Activated T-cell treated with anti-CD3 and anti-CD28 coated beads, Interleukin-2, amount 50 U/mL, for 72 hours (primary cell): Measurements from ENCODE around the gene PBOV1. TPM values are rescaled to one million over a fixed set of nuclear protein-coding genes. Genes with fewer than 3 reads are reported as not detected.

ENCODE experiments used
- ATAC-seq, 2 donors: fragments of 150-1000 bp; cut with Tn5 transposase; replicated peaks in 1 of 2; 2 replicates each; pipeline ENCODE4 v1.10.0; 2021; ENCODE audit warnings: moderate library complexity in 2 of 2, mild to moderate bottlenecking in 1 of 2
- DNase-seq, 2 donors: peaks; one replicate each; pipeline ENCODE4 v3.0.0; 2021 to 2022; ENCODE audit warnings: mixed read lengths in 1 of 2
- H3K27ac Mint-ChIP-seq: one replicate; pipeline ENCODE4 v1.8.0; 2022; ENCODE audit warnings: mild to moderate bottlenecking, moderate library complexity, mixed read lengths
- H3K27me3 Mint-ChIP-seq: one replicate; pipeline ENCODE4 v1.8.0; 2022; ENCODE audit warnings: low read depth, mixed read lengths
- H3K36me3 Mint-ChIP-seq, 2 donors: one replicate each; pipeline ENCODE4 v1.8.0; 2022; ENCODE audit warnings: mixed read lengths in 2 of 2, mild to moderate bottlenecking in 1 of 2; ENCODE audit not compliant: insufficient read depth in 2 of 2
- H3K4me1 Mint-ChIP-seq: one replicate; pipeline ENCODE4 v1.8.0; 2022; ENCODE audit warnings: low read depth, mixed read lengths
- H3K4me3 Mint-ChIP-seq, 2 donors: one replicate each; pipeline ENCODE4 v1.8.0; 2022; ENCODE audit warnings: mild to moderate bottlenecking in 2 of 2, mixed read lengths in 2 of 2, moderate library complexity in 2 of 2
- H3K9me3 Mint-ChIP-seq, 2 donors: one replicate each; pipeline ENCODE4 v1.8.0; 2022; ENCODE audit warnings: mixed read lengths in 2 of 2
- total RNA-seq, 2 donors: library from RNA; stranded (reverse); gene quantifications; one replicate each; pipeline ENCODE4 v1.2.3, GENCODE V29; 2022

Gene PBOV1
- total RNA-seq, 2 donors from 2014 or later, result not detected

DNA sequence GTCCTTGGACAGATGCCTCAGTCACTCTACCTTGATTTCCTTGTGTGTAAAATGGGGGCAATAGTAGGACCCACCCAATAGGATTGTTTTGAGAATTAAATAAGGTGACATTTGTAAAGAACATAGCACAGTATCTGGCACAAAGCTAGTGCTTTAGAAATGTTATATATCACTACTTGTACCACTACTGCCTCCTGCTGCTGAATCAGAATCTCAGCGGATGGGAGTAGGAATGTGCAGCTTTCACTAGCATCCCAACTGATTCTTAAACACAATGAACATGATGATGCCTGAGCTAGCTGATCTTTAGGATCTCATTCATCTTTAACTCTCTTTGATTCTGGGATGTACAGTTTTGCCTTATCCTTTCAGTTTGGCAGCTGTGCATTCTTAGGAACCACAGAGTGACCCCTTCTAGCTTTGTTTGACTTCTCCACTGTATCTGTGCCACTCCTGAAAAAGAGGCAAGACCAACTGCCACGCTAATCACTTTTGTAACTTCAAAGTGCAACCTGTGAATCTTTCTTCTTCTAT, 7.2 kb downstream of the PBOV1 start:
- Mint-ChIP-seq H3K4me1 (no peaks in the 10 kb centered on the region), H3K4me3 (no peak overlapping the region), H3K27ac (no peak overlapping the region), H3K27me3 (peaks cover 28% of the 10 kb centered on the region), H3K9me3 (no peaks in the 10 kb centered on the region), H3K36me3 (no peaks in the 10 kb centered on the region)
- ATAC-seq (no peak), DNase-seq (no peak)

DNA sequence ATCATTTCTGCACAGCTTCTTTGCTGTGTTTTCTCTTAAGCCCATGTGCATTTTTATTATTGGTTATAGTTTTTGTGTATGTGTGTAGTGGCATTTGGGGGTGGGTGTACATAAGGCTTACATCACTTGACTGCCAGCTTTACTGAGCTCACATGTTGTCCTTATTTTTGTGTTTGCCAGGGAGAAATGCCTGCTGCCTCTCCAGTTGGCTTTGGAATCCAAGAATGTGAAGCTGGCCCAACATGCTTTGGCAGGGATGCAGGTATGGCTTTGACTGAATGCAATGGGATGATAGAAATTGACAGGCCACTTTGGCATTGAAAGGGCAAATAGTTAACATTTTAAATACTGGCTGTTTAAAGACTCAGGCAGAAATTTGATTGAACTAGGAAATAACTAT, 11.4 kb downstream of the PBOV1 start:
- H3K4me1 Mint-ChIP-seq, result no peaks in the 10 kb centered on the region
- no peak overlapping the region for H3K4me3 Mint-ChIP-seq
- no peak for ATAC-seq
- H3K27me3 Mint-ChIP-seq, result peaks cover 25% of the 10 kb centered on the region
- no peaks in the 10 kb centered on the region for H3K36me3 Mint-ChIP-seq
- DNase-seq, result no peak
- no peak overlapping the region for H3K27ac Mint-ChIP-seq
- H3K9me3 Mint-ChIP-seq, result no peaks in the 10 kb centered on the region

DNA sequence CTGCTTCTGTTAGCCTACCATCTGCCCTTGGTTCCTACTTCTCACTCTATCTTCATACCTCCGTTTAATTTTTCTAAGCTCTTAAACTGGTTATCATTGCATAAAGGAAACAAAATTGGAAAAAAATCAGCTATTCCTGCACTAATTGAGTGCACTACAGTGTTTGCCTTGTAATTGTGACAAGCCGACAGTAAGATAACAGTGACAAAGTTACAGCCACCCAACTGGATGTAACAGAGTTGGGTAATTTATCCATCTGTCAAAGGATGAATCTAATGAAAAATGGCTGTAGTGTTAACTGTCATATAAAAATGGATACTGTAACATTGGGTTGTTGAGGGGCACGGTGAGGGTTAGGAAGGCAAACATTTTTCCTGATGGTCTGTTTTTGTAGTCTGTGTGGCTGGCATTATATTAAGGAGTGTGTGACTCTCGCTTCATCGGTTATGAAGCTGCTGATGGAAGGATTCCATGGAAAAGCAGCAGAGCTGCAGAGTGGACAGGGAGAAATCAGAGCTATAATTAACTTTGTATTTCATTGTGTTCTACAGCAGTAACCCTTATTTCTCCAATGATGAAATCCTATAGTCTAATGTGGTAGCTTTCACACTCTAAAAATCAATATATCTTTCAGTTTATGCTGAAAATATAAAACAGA, 12.7 kb downstream of the PBOV1 start:
- Mint-ChIP-seq H3K36me3 (no peaks in the 10 kb centered on the region), H3K4me3 (no peak overlapping the region), H3K4me1 (no peaks in the 10 kb centered on the region), H3K27me3 (peaks cover 34% of the 10 kb centered on the region), H3K27ac (no peak overlapping the region), H3K9me3 (no peaks in the 10 kb centered on the region)
- DNase-seq, result no peak
- ATAC-seq, result no peak

DNA sequence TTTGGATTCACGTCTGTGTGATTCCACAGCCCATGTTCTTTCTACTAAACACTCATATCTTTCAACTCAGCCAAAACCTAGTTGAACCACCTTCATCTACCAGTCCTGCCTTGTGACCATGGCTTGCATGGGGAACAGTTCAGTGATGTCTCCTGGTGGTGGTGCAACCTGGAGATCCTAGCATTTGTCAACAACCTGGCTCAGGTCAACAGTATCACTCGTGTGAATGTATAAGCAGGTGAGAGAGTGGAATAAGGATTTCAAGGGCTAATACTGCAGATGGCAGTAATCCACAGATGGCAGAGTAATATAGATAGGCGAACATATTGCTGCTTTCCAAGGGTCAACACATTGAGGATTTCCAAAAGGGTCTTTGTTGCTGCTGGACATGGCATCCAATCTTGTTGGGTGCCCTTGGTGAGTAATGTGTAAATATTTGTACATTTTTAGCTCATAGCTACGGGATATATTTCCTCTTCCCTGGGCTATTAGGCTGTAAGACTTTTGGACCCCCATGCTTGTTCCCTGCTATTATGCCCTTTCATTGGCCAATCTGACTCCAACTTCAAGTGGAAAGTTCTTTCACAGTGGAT, 13.4 kb downstream of the PBOV1 start:
- peaks cover 40% of the 10 kb centered on the region for H3K27me3 Mint-ChIP-seq
- H3K27ac Mint-ChIP-seq, result no peak overlapping the region
- peaks cover 0 to 2% of the 10 kb centered on the region in 2 donors for H3K9me3 Mint-ChIP-seq
- no peaks in the 10 kb centered on the region for H3K4me1 Mint-ChIP-seq
- ATAC-seq (no peak), DNase-seq (no peak)
- H3K36me3 Mint-ChIP-seq, result no peaks in the 10 kb centered on the region
- H3K4me3 Mint-ChIP-seq, result no peak overlapping the region

- no peak for ATAC-seq
- Mint-ChIP-seq H3K9me3 (peaks cover 0 to 2% of the 10 kb centered on the region in 2 donors), H3K4me3 (no peak overlapping the region)
Measured at GRCh38 chr6:138204303-138204702, 14.0 kb downstream of the PBOV1 start.

DNA sequence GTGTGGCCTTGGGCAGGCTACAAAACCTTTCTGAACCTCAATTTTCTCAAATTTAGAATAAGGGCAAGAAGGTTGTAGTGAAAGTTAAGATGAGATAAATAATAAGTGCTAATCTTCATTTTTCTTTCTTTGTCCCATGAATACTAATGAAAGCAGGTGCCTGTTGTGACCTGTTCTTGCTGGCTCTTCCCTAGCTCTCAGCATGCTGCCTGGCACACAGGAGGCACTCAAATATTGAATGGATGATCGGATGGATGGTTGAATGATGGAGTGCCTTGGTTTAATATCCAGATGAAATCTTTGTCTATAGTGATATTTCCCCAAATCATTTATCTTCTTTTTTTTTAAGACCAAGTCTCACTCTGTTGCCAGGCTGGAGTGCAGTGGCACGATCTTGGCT, 15.0 kb downstream of the PBOV1 start:
- H3K27me3 Mint-ChIP-seq, result peaks cover 42% of the 10 kb centered on the region
- ATAC-seq (no peak), DNase-seq (no peak)
- no peaks in the 10 kb centered on the region for H3K4me1 Mint-ChIP-seq
- peaks cover 0 to 2% of the 10 kb centered on the region in 2 donors for H3K9me3 Mint-ChIP-seq
- H3K36me3 Mint-ChIP-seq, result no peaks in the 10 kb centered on the region
- no peak overlapping the region for H3K27ac Mint-ChIP-seq
- no peak overlapping the region for H3K4me3 Mint-ChIP-seq

More at GRCh38 chr6:138204303-138204702, 14.0 kb downstream of the PBOV1 start:
- DNase-seq, result no peak
- Mint-ChIP-seq H3K36me3 (no peaks in the 10 kb centered on the region), H3K27ac (no peak overlapping the region), H3K27me3 (peaks cover 42% of the 10 kb centered on the region), H3K4me1 (no peaks in the 10 kb centered on the region)

GRCh38 chr6:138201836-138202235, 16.5 kb downstream of the PBOV1 start:
- Mint-ChIP-seq H3K4me3 (no peak overlapping the region), H3K27me3 (peaks cover 32% of the 10 kb centered on the region), H3K27ac (no peak overlapping the region), H3K36me3 (no peaks in the 10 kb centered on the region), H3K4me1 (no peaks in the 10 kb centered on the region), H3K9me3 (peaks cover 0 to 2% of the 10 kb centered on the region in 2 donors)
- no peak for DNase-seq
- no peak for ATAC-seq

- Mint-ChIP-seq H3K9me3 (peaks cover 0 to 2% of the 10 kb centered on the region in 2 donors), H3K27ac (no peak overlapping the region), H3K4me3 (no peak overlapping the region), H3K36me3 (no peaks in the 10 kb centered on the region), H3K4me1 (no peaks in the 10 kb centered on the region), H3K27me3 (peaks cover 21% of the 10 kb centered on the region)
- DNase-seq (no peak), ATAC-seq (no peak)
Measured at GRCh38 chr6:138198430-138199091, 19.7 kb downstream of the PBOV1 start.

- Mint-ChIP-seq H3K9me3 (peaks cover 0 to 2% of the 10 kb centered on the region in 2 donors), H3K4me3 (no peak overlapping the region), H3K27me3 (peaks cover 17% of the 10 kb centered on the region), H3K4me1 (no peaks in the 10 kb centered on the region), H3K27ac (no peak overlapping the region), H3K36me3 (no peaks in the 10 kb centered on the region)
- ATAC-seq (no peak), DNase-seq (no peak)
Measured at GRCh38 chr6:138197570-138197969, 20.7 kb downstream of the PBOV1 start.

GRCh38 chr6:138196122-138196738, 22.1 kb downstream of the PBOV1 start:
- H3K9me3 Mint-ChIP-seq, result peaks cover 0 to 2% of the 10 kb centered on the region in 2 donors
- no peak overlapping the region for H3K27ac Mint-ChIP-seq
- no peaks in the 10 kb centered on the region for H3K4me1 Mint-ChIP-seq
- H3K27me3 Mint-ChIP-seq, result peaks cover 14% of the 10 kb centered on the region
- H3K36me3 Mint-ChIP-seq, result no peaks in the 10 kb centered on the region
- ATAC-seq, result no peak
- no peak for DNase-seq
- H3K4me3 Mint-ChIP-seq, result no peak overlapping the region

DNA sequence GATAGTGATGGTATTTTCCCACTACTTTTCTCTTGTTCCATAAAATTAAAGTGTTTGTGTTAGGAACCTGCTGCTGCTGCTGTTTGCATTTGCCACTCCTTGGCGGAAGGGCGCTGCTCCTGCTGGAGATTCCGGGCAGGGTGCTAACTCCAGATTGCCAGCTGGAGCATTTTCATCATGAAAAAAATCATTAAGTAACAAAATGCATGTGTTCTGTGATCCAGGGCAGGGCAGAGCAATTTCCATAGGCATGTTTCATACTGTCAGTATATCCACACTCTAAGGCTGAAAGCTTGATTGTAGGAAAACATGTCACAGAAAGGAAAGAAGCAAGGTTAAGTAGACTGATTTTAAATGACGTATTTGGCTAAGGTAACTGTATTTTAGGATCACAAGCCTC, 24.0 kb downstream of the PBOV1 start:
- H3K36me3 Mint-ChIP-seq, result no peaks in the 10 kb centered on the region
- ATAC-seq (no peak), DNase-seq (no peak)
- no peak overlapping the region for H3K4me3 Mint-ChIP-seq
- H3K27ac Mint-ChIP-seq, result no peak overlapping the region
- H3K4me1 Mint-ChIP-seq, result no peaks in the 10 kb centered on the region
- H3K9me3 Mint-ChIP-seq, result no peaks in the 10 kb centered on the region
- peaks cover 12% of the 10 kb centered on the region for H3K27me3 Mint-ChIP-seq

- H3K27ac Mint-ChIP-seq, result no peak overlapping the region
- DNase-seq, result no peak
- H3K36me3 Mint-ChIP-seq, result no peaks in the 10 kb centered on the region
- H3K4me3 Mint-ChIP-seq, result no peak overlapping the region
- no peaks in the 10 kb centered on the region for H3K9me3 Mint-ChIP-seq
- no peak for ATAC-seq
- no peaks in the 10 kb centered on the region for H3K4me1 Mint-ChIP-seq
- H3K27me3 Mint-ChIP-seq, result peaks cover 27% of the 10 kb centered on the region
Measured at GRCh38 chr6:138188278-138188941, 29.9 kb downstream of the PBOV1 start.

DNA sequence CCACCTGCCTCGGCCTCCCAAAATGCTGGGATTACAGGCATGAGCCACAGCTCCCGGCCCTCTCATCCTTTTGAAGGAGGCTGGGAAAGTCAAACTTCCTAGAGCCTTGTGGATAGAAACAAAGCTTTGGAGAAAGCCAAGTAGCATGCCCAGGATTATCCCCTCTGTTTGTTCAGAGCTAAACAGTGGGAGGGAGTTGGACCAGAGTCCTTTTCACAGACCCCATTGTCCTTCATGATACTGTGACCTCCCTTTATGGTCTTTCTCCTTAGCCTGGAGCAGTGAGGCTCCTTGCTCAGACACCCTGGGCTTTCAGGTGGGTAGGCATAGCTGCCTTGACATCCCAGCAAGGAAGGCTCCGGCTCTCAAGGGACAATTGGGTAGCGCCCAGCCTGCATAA, 31.1 kb downstream of the PBOV1 start:
- Mint-ChIP-seq H3K36me3 (no peaks in the 10 kb centered on the region), H3K9me3 (no peaks in the 10 kb centered on the region), H3K4me1 (no peaks in the 10 kb centered on the region), H3K27me3 (peaks cover 35% of the 10 kb centered on the region), H3K4me3 (no peak overlapping the region), H3K27ac (no peak overlapping the region)
- ATAC-seq, result no peak
- DNase-seq, result no peak
